ENCODE data around the gene DND1.
"Not testable (repeated sequence)": the region's sequence is repeated elsewhere in the genome, so short reads cannot be mapped to it uniquely, and the experiment has no call there.

DND1 gene

DNA sequence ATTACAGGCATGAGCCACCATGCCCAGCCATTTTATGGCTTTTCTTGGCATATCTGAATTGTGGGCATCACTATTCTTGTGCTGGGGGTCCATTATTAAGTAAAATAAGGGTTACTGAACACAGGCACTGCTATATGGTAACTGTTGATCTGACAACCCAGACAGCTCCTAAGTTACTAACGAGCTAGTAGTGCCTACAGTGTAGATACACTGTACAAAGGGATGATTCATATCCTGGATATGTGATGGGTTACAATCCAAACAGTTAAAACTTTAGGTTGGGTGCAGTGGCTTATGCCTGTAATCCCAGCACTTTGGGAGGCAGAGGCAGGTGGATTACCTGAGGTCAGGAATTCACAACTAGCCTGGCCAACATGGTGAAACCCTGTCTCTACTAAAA, 44.7 kb downstream of the DND1 start:
- DNase-seq: no peak

DNA sequence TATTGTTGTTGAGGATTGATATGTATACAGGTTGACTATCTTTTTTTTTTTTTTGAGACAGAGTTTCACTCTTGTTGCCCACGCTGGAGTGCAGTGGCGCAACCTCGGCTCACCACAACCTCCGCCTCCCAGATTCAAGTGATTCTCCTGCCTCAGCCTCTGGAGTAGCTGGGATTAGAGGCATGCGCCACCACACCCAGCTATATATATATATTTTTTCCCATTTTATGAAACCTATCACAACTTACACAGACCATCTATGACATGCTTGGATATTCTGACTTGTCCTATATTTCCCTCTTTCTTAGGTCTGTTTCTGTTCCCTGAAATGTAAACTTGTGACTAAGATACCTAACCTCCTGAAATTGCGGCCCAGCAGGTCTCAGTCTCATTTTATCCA, 45.4 kb downstream of the DND1 start:
- no peak for DNase-seq

DNA sequence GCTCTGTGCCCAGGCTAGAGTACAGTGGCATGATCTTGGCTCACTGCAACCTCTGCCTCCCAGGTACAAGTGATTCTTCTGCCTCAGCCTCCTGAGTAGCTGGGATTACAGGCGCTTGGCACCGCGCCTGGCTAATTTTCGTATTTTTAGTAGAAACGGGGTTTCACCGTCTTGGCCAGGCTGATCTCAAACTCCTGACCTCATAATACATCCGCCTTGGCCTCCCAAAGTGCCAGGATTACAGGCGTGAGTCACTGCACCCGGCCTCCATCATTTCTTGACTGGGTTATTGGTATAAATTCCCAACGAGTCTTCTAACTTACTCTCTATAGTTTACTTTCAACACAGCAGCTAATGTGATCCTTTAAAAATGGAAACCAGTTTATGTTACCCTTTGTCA, 48.5 kb downstream of the DND1 start:
- DNase-seq: not testable (repeated sequence)

DNA sequence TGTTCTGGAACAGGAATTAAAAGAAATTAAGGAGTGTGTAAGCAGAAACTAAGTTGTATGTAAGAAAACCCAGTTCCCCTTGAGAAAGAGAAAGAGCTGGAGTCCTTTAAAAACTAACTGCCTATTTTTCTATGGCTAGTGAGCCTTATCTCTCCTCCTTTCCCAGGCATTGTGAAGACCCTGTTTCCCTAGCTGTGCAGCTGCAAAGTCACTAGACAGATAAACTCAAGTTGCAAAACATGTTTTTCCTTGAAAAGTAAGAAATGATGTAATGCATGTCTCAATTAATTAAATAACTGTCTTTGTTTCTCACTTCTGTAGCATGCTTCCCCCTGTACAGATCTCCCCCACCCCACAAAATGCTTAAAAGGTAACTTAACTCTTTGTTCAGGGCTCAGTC, 50.3 kb downstream of the DND1 start:
- not testable (repeated sequence) for DNase-seq

DNA sequence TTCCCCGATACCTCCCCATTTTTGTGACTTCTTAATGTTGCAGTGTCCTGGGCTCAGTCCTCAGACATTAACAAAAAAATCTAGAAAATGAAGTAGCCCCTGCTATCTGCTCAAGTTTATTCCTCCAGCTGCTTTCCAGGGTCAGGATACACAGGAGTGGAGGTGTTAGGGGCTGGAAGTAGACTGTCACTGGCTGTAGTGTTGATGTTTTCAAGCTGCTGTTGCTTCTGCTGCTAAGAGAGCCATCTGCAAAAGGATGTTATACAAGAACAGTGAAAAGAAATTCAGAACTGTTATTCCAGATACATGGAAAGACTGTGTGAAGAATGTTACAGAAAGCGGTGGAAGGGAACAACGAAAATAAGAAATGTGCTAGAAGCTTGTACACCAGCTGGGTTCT, 51.1 kb downstream of the DND1 start:
- no peak for DNase-seq

Measured in fibroblast of upper back skin (primary cell).